ENCODE data around the gene CDK2AP2. TPM values are rescaled to one million over a fixed set of nuclear protein-coding genes. Genes with fewer than 3 reads are reported as not detected.

CDK2AP2 gene
- total and polyA plus RNA-seq, 2 experiments from 2014 or later = 48.6 to 120 TPM

GRCh38 chr11:67530282-67530592 lies 22.3 kb upstream of the CDK2AP2 start:
- Mint-ChIP-seq H3K4me1 (no peaks in the 10 kb centered on the region; the same call in 2 of the 3 replicates), H3K27ac (no peak overlapping the region), H3K27me3 (ENCODE audit: insufficient read depth, low read depth, poor library complexity) (peaks cover 10% of the 10 kb centered on the region), H3K36me3 (ENCODE audit: low read depth) (peaks cover 5% of the 10 kb centered on the region), H3K4me3 (no peak overlapping the region), H3K9me3 (peaks cover 32% of the 10 kb centered on the region)
- no peaks in the 10 kb centered on the region for H3K4me1 ChIP-seq (ENCODE audit: insufficient read depth)
- no peak overlapping the region for H3K27ac ChIP-seq (ENCODE audit: low read depth)
- H3K4me2 ChIP-seq = no peak overlapping the region
- no peaks in the 10 kb centered on the region for H3K27me3 ChIP-seq (ENCODE audit: insufficient read depth)
- H2AFZ ChIP-seq = no peak overlapping the region
- H3K36me3 ChIP-seq (ENCODE audit: insufficient read depth) = peaks cover 11% of the 10 kb centered on the region; the same call in 1 of the 2 replicates
- no peak for ATAC-seq
- no peak overlapping the region for H3K4me3 ChIP-seq
- no peaks in the 10 kb centered on the region for H3F3A ChIP-seq (replicated peaks; ENCODE audit: low read depth)
- H4K20me1 ChIP-seq (replicated peaks; ENCODE audit: insufficient read depth) = no peaks in the 10 kb centered on the region
- H3K9me2 ChIP-seq (ENCODE audit: insufficient read depth) = 0 out of 2 replicates have a peak, but pooled peaks cover 5% of the 10 kb centered on the region
- TF ChIP-seq ETS1 (IDR thresholded peaks at IDR 0.05) (no peak), EZH2 (IDR thresholded peaks at IDR 0.05; ENCODE audit: low read depth, unreplicated experiment) (no peak), EZH2phosphoT487 (IDR thresholded peaks at IDR 0.05; ENCODE audit: unreplicated experiment) (no peak), JUNB (IDR thresholded peaks at IDR 0.05; ENCODE audit: unreplicated experiment) (no peak), POLR2AphosphoS5 (IDR thresholded peaks at IDR 0.05; ENCODE audit: low read depth) (no peak), CTCF (conservative IDR thresholded peaks at IDR 0.05; ENCODE audit: low read depth in 2 of 2) (no peak), CREB1 (CRISPR knock-in tag; IDR thresholded peaks at IDR 0.05; ENCODE audit: low read depth) (no peak), ZNF331 (CRISPR knock-in tag; IDR thresholded peaks at IDR 0.05; ENCODE audit: low read depth) (no peak), STAT1 (IDR thresholded peaks at IDR 0.05; ENCODE audit: unreplicated experiment) (no peak), ZNF114 (CRISPR knock-in tag; IDR thresholded peaks at IDR 0.05) (no peak), REST (IDR thresholded peaks at IDR 0.05; ENCODE audit: unreplicated experiment) (no peak), NANOG (IDR thresholded peaks at IDR 0.05; ENCODE audit: borderline replicate concordance) (no peak)
- TF ChIP-seq, protein P1, sequence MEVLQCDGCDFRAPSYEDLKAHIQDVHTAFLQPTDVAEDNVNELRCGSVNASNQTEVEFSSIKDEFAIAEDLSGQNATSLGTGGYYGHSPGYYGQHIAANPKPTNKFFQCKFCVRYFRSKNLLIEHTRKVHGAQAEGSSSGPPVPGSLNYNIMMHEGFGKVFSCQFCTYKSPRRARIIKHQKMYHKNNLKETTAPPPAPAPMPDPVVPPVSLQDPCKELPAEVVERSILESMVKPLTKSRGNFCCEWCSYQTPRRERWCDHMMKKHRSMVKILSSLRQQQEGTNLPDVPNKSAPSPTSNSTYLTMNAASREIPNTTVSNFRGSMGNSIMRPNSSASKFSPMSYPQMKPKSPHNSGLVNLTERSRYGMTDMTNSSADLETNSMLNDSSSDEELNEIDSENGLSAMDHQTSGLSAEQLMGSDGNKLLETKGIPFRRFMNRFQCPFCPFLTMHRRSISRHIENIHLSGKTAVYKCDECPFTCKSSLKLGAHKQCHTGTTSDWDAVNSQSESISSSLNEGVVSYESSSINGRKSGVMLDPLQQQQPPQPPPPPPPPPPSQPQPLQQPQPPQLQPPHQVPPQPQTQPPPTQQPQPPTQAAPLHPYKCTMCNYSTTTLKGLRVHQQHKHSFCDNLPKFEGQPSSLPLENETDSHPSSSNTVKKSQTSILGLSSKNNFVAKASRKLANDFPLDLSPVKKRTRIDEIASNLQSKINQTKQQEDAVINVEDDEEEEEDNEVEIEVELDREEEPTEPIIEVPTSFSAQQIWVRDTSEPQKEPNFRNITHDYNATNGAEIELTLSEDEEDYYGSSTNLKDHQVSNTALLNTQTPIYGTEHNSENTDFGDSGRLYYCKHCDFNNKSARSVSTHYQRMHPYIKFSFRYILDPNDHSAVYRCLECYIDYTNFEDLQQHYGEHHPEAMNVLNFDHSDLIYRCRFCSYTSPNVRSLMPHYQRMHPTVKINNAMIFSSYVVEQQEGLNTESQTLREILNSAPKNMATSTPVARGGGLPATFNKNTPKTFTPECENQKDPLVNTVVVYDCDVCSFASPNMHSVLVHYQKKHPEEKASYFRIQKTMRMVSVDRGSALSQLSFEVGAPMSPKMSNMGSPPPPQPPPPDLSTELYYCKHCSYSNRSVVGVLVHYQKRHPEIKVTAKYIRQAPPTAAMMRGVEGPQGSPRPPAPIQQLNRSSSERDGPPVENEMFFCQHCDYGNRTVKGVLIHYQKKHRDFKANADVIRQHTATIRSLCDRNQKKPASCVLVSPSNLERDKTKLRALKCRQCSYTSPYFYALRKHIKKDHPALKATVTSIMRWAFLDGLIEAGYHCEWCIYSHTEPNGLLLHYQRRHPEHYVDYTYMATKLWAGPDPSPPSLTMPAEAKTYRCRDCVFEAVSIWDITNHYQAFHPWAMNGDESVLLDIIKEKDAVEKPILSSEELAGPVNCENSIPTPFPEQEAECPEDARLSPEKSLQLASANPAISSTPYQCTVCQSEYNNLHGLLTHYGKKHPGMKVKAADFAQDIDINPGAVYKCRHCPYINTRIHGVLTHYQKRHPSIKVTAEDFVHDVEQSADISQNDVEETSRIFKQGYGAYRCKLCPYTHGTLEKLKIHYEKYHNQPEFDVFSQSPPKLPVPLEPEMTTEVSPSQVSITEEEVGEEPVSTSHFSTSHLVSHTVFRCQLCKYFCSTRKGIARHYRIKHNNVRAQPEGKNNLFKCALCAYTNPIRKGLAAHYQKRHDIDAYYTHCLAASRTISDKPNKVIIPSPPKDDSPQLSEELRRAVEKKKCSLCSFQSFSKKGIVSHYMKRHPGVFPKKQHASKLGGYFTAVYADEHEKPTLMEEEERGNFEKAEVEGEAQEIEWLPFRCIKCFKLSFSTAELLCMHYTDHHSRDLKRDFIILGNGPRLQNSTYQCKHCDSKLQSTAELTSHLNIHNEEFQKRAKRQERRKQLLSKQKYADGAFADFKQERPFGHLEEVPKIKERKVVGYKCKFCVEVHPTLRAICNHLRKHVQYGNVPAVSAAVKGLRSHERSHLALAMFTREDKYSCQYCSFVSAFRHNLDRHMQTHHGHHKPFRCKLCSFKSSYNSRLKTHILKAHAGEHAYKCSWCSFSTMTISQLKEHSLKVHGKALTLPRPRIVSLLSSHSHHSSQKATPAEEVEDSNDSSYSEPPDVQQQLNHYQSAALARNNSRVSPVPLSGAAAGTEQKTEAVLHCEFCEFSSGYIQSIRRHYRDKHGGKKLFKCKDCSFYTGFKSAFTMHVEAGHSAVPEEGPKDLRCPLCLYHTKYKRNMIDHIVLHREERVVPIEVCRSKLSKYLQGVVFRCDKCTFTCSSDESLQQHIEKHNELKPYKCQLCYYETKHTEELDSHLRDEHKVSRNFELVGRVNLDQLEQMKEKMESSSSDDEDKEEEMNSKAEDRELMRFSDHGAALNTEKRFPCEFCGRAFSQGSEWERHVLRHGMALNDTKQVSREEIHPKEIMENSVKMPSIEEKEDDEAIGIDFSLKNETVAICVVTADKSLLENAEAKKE (CRISPR knock-in tag; IDR thresholded peaks at IDR 0.05) = no peak
- no peak for DNase-seq (ENCODE audit: low spot score)
- no peaks in the 10 kb centered on the region for H3K79me2 ChIP-seq (replicated peaks; ENCODE audit: insufficient read depth)

All from GM23338 (cell line).